Fibroblast of villous mesenchyme (primary cell): Measurements from ENCODE around the gene ELOVL2. TPM values are rescaled to one million over a fixed set of nuclear protein-coding genes. Genes with fewer than 3 reads are reported as not detected.
"Not testable (repeated sequence)": the region's sequence is repeated elsewhere in the genome, so short reads cannot be mapped to it uniquely, and the experiment has no call there.

ENCODE experiments used
- DNase-seq: peaks from one replicate; pipeline ENCODE4 v3.0.0-alpha.2; 2010; ENCODE audit warnings: low read depth
- H3K4me3 ChIP-seq: 2 replicates; pipeline ENCODE4 v1.5.1; 2011; ENCODE audit warnings: low read depth, mild to moderate bottlenecking, low read length
- CTCF ChIP-seq: IDR thresholded peaks from 2 replicates; pipeline ENCODE4 v1.5.1; 2012; ENCODE audit warnings: low read depth, mild to moderate bottlenecking, low read length; ENCODE audit not compliant: insufficient read depth
- total RNA-seq: library from RNA; depleted of rRNA; stranded (reverse); fragments of >200 nt; gene quantifications from 2 replicates; pipeline ENCODE4 v1.2.3, GENCODE V29; 2012

ELOVL2 gene
- total RNA-seq, 1 donor = 2.6 TPM

DNA sequence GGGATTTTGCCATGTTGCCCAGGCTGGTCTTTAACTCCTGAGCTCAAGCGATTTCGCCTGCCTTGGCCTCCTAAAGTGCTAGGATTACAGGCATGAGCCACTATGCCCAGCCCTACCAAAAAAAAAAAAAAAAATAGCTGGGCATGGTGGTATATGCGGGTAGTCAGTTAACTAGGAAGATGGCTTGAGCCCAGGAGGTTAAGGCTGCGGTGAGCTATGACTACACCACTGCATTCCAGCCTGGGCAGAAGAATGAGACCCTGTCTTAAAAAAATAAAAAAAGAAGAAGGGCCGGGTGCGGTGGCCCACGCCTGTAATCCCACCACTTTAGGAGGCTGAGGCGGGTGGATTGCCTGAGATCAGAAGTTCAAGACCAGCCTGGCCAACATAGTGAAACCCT lies 50.2 kb downstream of the ELOVL2 start:
- no peak overlapping the region for H3K4me3 ChIP-seq
- TF ChIP-seq CTCF = no peak
- DNase-seq = no peak

DNA sequence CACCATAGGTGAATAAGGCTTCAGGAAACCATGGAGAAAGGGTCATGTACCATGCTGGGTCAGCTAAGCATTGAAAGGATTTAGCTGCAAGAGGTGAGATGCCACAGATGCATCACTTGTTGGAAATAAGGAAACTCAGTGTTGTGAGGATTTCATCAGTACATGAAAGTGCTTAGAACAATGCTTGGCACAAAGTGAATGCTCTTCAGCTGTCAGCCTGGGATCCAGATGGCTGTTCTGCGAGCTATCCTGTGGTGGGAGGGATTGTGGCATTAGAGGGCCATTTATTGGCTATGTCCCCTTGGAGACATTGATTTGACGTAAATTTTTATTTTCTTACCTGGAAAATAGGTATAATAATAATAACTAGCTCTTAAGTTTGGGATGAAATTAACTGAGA lies 53.0 kb downstream of the ELOVL2 start:
- TF ChIP-seq CTCF = no peak
- no peak overlapping the region for H3K4me3 ChIP-seq
- no peak for DNase-seq

DNA sequence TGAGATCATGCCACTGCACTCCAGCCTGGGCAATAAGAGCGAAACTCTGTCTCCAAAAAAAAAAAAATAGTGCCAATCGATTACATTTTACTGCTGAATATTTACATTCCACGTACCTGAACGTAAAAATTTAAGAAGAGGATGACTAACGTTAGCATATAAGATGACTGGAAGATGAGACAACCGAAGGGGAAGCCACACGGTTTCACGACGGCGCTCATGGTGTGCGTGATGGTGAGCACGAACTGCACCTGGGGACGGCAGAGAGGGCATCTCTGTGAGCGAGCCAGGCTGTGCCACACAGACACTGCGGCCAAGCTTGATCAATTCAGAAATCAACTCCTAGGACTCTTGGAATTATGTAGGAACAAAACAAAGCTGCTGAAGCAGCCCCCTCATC lies 54.5 kb downstream of the ELOVL2 start:
- no peak for DNase-seq
- TF ChIP-seq CTCF = no peak

DNA sequence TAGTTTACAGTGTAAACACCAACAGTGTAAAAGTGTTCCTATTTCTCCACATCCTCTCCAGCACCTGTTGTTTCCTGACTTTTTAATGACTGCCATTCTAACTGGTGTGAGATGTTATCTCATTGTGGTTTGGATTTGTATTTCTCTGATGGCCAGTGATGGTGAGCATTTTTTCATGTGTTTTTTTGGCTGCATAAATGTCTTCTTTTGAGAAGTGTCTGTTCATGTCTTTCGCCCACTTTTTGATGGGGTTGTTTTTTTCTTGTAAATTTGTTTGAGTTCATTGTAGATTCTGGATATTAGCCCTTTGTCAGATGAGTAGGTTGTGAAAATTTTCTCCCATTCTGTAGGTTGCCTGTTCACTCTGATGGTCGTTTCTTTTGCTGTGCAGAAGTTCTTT lies 59.1 kb downstream of the ELOVL2 start:
- not testable (repeated sequence) for H3K4me3 ChIP-seq, DNase-seq

More for the DNA sequence above, 54.5 kb downstream of the ELOVL2 start:
- H3K4me3 ChIP-seq = no peak overlapping the region

DNA sequence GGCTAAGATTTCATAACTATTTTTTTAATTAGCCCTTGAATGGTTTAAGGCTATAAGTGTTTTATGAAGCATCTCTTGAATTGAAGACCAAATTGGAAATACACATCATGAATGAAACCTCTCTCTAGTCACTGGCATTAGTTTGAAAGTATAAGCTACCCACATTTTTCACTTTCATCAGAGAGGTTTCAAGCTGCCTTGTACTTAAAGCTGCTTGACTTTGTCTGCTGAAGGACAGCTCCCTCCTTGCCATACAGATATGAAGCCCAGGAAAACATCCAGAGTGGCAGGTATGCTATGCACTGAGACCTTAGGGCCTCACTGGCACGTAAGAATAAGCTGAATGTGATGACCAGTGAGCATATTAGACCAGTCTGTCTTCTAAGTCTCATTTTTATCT lies 62.7 kb downstream of the ELOVL2 start:
- no peak overlapping the region for H3K4me3 ChIP-seq
- DNase-seq = no peak
- no peak for TF ChIP-seq CTCF

DNA sequence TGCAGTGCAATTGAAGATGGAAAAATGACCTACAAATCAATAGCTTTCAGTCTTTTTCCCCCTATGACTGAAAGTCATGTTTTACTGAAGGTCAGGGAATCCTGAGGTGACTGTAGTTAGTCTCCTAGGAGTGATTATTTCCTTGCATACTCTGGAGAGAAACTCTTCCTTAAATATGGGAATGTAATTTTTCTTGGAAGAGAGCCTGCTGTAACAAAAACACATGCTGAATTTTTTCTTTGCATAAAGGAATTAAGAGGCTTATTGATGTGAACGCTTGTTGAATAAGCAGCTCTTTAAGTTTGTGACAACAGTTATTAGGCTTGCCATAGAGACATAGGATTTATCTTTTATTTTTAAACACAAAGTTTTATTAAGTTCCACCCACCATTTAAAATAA lies 64.5 kb downstream of the ELOVL2 start:
- no peak overlapping the region for H3K4me3 ChIP-seq
- TF ChIP-seq CTCF = no peak
- DNase-seq = no peak

DNA sequence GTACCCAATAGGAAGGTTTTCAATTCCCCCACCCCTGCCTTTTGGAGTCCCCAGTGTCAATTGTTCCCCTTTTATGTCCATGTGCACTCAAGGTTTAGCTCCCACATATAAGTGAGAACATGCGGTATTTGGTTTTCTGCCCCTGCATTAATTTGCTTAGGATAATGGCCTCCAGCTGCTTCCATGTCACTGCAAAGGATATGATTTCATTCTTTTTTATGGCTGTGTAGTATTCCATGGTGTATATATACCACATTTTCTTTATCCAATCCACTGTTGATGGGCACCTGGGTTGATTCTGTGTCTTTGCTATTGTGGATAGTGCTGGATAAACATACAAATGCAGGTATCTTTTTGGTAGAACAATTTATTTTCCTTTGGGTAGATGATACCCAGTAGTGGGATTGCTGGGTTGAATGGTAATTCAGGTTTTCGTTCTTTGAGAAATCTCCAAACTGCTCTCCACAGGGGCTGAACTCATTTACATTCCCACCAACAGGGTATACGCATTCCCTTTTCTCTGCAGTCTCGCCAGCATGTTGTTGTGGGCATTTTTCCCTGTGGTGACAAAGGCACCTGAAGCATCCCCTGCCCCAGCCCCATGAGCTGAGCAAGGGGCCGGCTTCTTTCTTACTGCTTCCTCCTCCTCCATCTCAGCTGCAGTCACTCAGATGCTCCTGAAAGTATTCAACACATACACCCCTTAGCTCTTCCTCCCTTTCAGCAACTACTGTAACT lies 66.7 kb downstream of the ELOVL2 start:
- no peak overlapping the region for H3K4me3 ChIP-seq
- no peak for TF ChIP-seq CTCF
- no peak for DNase-seq
